GM21423 (cell line): Measurements from ENCODE around the gene SERP2.

Source experiments
- ATAC-seq: cut with Tn5 transposase; IDR thresholded peaks from one replicate; pipeline ENCODE4 v1.9.1; 2021; ENCODE audit warnings: mild to moderate bottlenecking, moderate library complexity; ENCODE audit not compliant: unreplicated experiment

Gene SERP2

GRCh38 chr13:44409595-44409994 is 36.0 kb downstream of the SERP2 start:
- ATAC-seq, result no peak

GRCh38 chr13:44410328-44410859 is 36.8 kb downstream of the SERP2 start:
- no peak for ATAC-seq

- no peak for ATAC-seq
These were observed 38.2 kb downstream of the SERP2 start for GRCh38 chr13:44411841-44412240.

- ATAC-seq, result no peak
These were observed 38.8 kb downstream of the SERP2 start for GRCh38 chr13:44412346-44412935.

- no peak for ATAC-seq
These were observed 39.5 kb downstream of the SERP2 start for GRCh38 chr13:44413095-44413494.

GRCh38 chr13:44414716-44415115 is 41.1 kb downstream of the SERP2 start:
- ATAC-seq, result no peak

GRCh38 chr13:44415815-44416214 is 42.2 kb downstream of the SERP2 start:
- ATAC-seq, result no peak

- no peak for ATAC-seq
These were observed 42.7 kb downstream of the SERP2 start for GRCh38 chr13:44416301-44416700.

- ATAC-seq, result no peak
These were observed 43.1 kb downstream of the SERP2 start for GRCh38 chr13:44416744-44417143.

- ATAC-seq, result no peak
These were observed 43.8 kb downstream of the SERP2 start for GRCh38 chr13:44417446-44417845.

- ATAC-seq, result no peak
These were observed 44.3 kb downstream of the SERP2 start for GRCh38 chr13:44417876-44418275.

- no peak for ATAC-seq
These were observed 47.0 kb downstream of the SERP2 start for GRCh38 chr13:44420376-44421220.

GRCh38 chr13:44421853-44422525 is 48.4 kb downstream of the SERP2 start:
- ATAC-seq, result no peak

GRCh38 chr13:44422755-44423643 is 49.4 kb downstream of the SERP2 start:
- ATAC-seq, result no peak

GRCh38 chr13:44423824-44424223 is 50.2 kb downstream of the SERP2 start:
- ATAC-seq, result no peak

- ATAC-seq, result no peak
These were observed 51.6 kb downstream of the SERP2 start for GRCh38 chr13:44425041-44425814.

GRCh38 chr13:44425815-44426078 is 52.1 kb downstream of the SERP2 start:
- no peak for ATAC-seq

- no peak for ATAC-seq
These were observed 52.8 kb downstream of the SERP2 start for GRCh38 chr13:44426461-44426860.

- ATAC-seq, result no peak
These were observed 55.7 kb downstream of the SERP2 start for GRCh38 chr13:44429311-44429710.

GRCh38 chr13:44431150-44431549 is 57.5 kb downstream of the SERP2 start:
- no peak for ATAC-seq
